ENCODE data around the gene COA1.

DNA sequence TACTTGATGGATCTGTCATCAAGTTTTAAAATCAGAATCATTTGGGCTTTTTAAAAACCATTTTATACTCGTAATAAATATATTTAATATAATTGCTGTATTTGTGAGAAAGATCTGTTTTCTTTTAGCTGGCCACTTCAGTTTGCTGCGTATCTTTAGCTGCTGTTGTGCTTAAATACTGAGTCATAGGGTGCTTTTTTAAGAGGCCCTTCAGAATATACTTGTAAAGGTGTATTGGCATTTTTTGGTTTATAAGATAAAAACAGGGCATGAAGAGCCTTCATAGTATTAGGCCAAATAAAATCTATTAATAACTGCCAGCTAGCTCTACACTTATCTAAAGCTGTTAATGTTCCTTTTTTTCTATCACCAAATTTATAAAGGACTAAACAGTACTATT is 102.6 kb downstream of the COA1 start:
- TF ChIP-seq, protein P1, sequence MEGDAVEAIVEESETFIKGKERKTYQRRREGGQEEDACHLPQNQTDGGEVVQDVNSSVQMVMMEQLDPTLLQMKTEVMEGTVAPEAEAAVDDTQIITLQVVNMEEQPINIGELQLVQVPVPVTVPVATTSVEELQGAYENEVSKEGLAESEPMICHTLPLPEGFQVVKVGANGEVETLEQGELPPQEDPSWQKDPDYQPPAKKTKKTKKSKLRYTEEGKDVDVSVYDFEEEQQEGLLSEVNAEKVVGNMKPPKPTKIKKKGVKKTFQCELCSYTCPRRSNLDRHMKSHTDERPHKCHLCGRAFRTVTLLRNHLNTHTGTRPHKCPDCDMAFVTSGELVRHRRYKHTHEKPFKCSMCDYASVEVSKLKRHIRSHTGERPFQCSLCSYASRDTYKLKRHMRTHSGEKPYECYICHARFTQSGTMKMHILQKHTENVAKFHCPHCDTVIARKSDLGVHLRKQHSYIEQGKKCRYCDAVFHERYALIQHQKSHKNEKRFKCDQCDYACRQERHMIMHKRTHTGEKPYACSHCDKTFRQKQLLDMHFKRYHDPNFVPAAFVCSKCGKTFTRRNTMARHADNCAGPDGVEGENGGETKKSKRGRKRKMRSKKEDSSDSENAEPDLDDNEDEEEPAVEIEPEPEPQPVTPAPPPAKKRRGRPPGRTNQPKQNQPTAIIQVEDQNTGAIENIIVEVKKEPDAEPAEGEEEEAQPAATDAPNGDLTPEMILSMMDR (IDR thresholded peaks at IDR 0.05), result no peak
- TF ChIP-seq EZH2phosphoT487 (IDR thresholded peaks at IDR 0.05), result no peak
